H1 (cell line): ENCODE data around the gene PPP1R12B. TPM values are rescaled to one million over a fixed set of nuclear protein-coding genes. Genes with fewer than 3 reads are reported as not detected.

Experiments used
- ASH2L ChIP-seq: fragments of 200-600, 300-600 bp; sonication (generic); IDR thresholded peaks from one replicate; pipeline ENCODE4 v1.7.1; 2017; ENCODE audit warnings: low read length
- BACH1 ChIP-seq: IDR thresholded peaks from 2 replicates; pipeline ENCODE4 v1.6.1; 2012; ENCODE audit warnings: low read length, improper control_type of control experiment
- CHD2 ChIP-seq: IDR thresholded peaks from 2 replicates; pipeline ENCODE4 v1.6.1; 2012; ENCODE audit warnings: low read length, improper control_type of control experiment
- CTBP2 ChIP-seq: IDR thresholded peaks from 2 replicates; pipeline ENCODE4 v1.7.0; 2011; ENCODE audit warnings: borderline replicate concordance, mild to moderate bottlenecking, moderate library complexity, mixed read lengths, low read length; ENCODE audit not compliant: insufficient read depth, insufficient read length
- EGR1 ChIP-seq: IDR thresholded peaks from 2 replicates; pipeline ENCODE4 v1.6.1; 2011; ENCODE audit warnings: low read depth, low read length, borderline replicate concordance
- GABPA ChIP-seq: IDR thresholded peaks from 2 replicates; pipeline ENCODE4 v1.6.1; 2011; ENCODE audit warnings: mild to moderate bottlenecking, low read length, moderate library complexity, borderline replicate concordance; ENCODE audit not compliant: insufficient read depth
- HDAC2 ChIP-seq, 2 experiments: fragments of 300-600 bp in 1 of 2; sonication (generic) in 1 of 2; IDR thresholded peaks; 2 replicates each; pipeline ENCODE4 v1.6.1; 2011 to 2012; ENCODE audit warnings: low read depth in 2 of 2, low read length in 2 of 2, mild to moderate bottlenecking in 2 of 2, moderate library complexity in 2 of 2, borderline replicate concordance in 1 of 2, inconsistent platforms in 1 of 2
- JUN ChIP-seq: IDR thresholded peaks from 2 replicates; pipeline ENCODE4 v1.6.1; 2011; ENCODE audit warnings: low read depth, mild to moderate bottlenecking, improper control_type of control experiment, low read length
- KDM4A ChIP-seq: IDR thresholded peaks from one replicate; pipeline ENCODE4 v1.7.1; 2012; ENCODE audit warnings: low read depth, mild to moderate bottlenecking, moderate library complexity, low read length, inconsistent platforms; ENCODE audit not compliant: severe bottlenecking
- NANOG ChIP-seq: IDR thresholded peaks from 2 replicates; pipeline ENCODE4 v1.6.1; 2011; ENCODE audit warnings: low read length, low read depth, mild to moderate bottlenecking, inconsistent platforms; ENCODE audit not compliant: insufficient read depth, poor library complexity, severe bottlenecking
- POLR2AphosphoS5 ChIP-seq: IDR thresholded peaks from 2 replicates; pipeline ENCODE4 v1.6.1; 2011; ENCODE audit warnings: low read depth, low read length
- RAD21 ChIP-seq, 2 experiments: IDR thresholded peaks in 1 of 2; conservative IDR thresholded peaks in 1 of 2; 2 replicates each; pipeline ENCODE4 v1.6.1; 2011; ENCODE audit warnings: low read depth in 2 of 2, low read length in 2 of 2, improper control_type of control experiment in 1 of 2, inconsistent platforms in 1 of 2, mild to moderate bottlenecking in 1 of 2, moderate library complexity in 1 of 2
- SIRT6 ChIP-seq: IDR thresholded peaks from one replicate; pipeline ENCODE4 v1.7.1; 2012; ENCODE audit warnings: low read length, inconsistent platforms
- SIX5 ChIP-seq: IDR thresholded peaks from 2 replicates; pipeline ENCODE4 v1.6.1; 2011; ENCODE audit warnings: mild to moderate bottlenecking, low read depth, low read length
- SP1 ChIP-seq: IDR thresholded peaks from 2 replicates; pipeline ENCODE4 v1.6.1; 2011; ENCODE audit warnings: low read depth, low read length
- SP2 ChIP-seq: IDR thresholded peaks from 2 replicates; pipeline ENCODE4 v1.6.1; 2012; ENCODE audit warnings: mild to moderate bottlenecking, low read length, inconsistent platforms
- SP4 ChIP-seq: IDR thresholded peaks from 2 replicates; pipeline ENCODE4 v1.6.1; 2012; ENCODE audit warnings: low read length, inconsistent platforms
- SRF ChIP-seq: IDR thresholded peaks from 2 replicates; pipeline ENCODE4 v1.6.1; 2011; ENCODE audit warnings: mild to moderate bottlenecking, low read depth, low read length, moderate library complexity
- TEAD4 ChIP-seq: IDR thresholded peaks from 2 replicates; pipeline ENCODE4 v1.6.1; 2012; ENCODE audit warnings: low read depth, low read length, inconsistent platforms, mixed read lengths
- polyA plus RNA-seq, 7 experiments: library from polyadenylated mRNA; depleted of rRNA in 3 of 7; stranded (reverse) in 5 of 7; unstranded in 2 of 7; fragments of >200 nt in 5 of 7; fragments of 200-250 nt in 2 of 7; gene quantifications; 1 replicate in 5 of 7; 2 replicates in 1 of 7; 4 replicates in 1 of 7; pipeline versions ENCODE4 v1.2.1 to v1.2.3, GENCODE V29; 2011 to 2013; ENCODE audit warnings: missing spikeins in 2 of 7, mixed read lengths in 2 of 7
- total RNA-seq: library from RNA; stranded (reverse); fragmentation: NEBNext Ultra II Directional; extraction: Animal tissue kit (Norgen Biotek cat#: 25700); gene quantifications from 2 replicates; pipeline ENCODE4 v1.2.1, GENCODE V29; 2021
- TF ChIP-seq, protein P1 (sequence below): IDR thresholded peaks from 2 replicates; pipeline ENCODE4 v1.6.1; 2012; ENCODE audit warnings: inconsistent platforms
- TF ChIP-seq, protein P2 (sequence below): IDR thresholded peaks from 2 replicates; pipeline ENCODE4 v1.6.1; 2011; ENCODE audit warnings: low read depth, mild to moderate bottlenecking, low read length; ENCODE audit not compliant: insufficient read depth
- TF ChIP-seq, protein P3 (sequence below): IDR thresholded peaks from 2 replicates; pipeline ENCODE4 v1.6.1; 2012; ENCODE audit warnings: low read length, inconsistent platforms

Gene PPP1R12B
- total and polyA plus RNA-seq, 2 of the 8 experiments (the other 6 are each of a cell fraction or from before 2014, with no cell fraction given), result 7.9 to 18.7 TPM

DNA sequence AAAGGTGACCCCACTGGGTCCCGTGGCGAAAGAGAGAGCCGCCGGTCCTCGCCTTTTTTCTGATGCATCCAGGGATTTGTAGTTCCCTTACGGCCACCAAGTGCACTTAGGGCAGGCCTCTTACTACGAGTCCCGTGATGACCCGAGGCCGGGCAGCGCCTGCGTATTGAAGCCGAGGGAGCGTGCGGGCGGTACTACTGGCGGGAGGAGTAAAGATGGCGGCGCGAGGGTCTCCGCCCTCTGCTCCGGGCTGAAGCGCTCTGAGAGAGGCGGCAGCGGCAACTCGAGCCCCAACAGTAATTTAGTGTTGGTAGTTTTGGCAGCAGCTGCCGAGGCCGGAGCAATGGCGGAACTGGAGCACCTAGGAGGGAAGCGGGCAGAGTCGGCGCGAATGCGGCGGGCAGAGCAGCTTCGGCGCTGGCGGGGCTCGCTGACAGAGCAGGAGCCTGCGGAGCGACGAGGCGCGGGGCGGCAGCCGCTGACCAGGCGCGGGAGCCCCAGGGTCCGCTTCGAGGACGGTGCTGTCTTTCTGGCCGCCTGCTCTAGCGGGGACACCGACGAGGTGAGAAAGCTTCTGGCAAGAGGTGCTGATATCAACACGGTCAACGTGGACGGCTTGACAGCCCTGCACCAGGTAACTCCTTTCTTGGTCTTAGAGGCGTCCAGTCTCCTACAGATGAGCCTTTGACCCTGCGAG is at the start of gene PPP1R12B (continued):
- TF ChIP-seq HDAC2 (IDR thresholded peaks at IDR 0.05; ENCODE audit: borderline replicate concordance in 1 of 2, low read depth in 2 of 2, low read length in 2 of 2) (peak in 1 of 2 experiments; percentile 93; a peak in 1 of 4 replicates), SRF (no peak), SP4 (no peak), JUN (no peak), KDM4A (peak; percentile 87), GABPA (no peak), SIX5 (peak; percentile 97), SP1 (no peak), RAD21 (IDR thresholded peaks at IDR 0.05 in 1 of 2, conservative IDR thresholded peaks at IDR 0.05 in 1 of 2; ENCODE audit: low read depth in 2 of 2, low read length in 2 of 2) (no peak), BACH1 (no peak), CTBP2 (no peak), ASH2L (peak; percentile 88), CHD2 (peak; percentile 80), NANOG (no peak), SIRT6 (no peak), SP2 (no peak), TEAD4 (no peak), POLR2AphosphoS5 (no peak), EGR1 (0 out of 2 replicates have a peak, but pooled peaks have one; percentile 21)
- TF ChIP-seq, protein P1, sequence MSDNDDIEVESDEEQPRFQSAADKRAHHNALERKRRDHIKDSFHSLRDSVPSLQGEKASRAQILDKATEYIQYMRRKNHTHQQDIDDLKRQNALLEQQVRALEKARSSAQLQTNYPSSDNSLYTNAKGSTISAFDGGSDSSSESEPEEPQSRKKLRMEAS, result peak; percentile 51; the same call in 1 of the 2 replicates
- TF ChIP-seq, protein P2, sequence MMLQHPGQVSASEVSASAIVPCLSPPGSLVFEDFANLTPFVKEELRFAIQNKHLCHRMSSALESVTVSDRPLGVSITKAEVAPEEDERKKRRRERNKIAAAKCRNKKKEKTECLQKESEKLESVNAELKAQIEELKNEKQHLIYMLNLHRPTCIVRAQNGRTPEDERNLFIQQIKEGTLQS, result 0 out of 2 replicates have a peak, but pooled peaks have one; percentile 62
- TF ChIP-seq, protein P3, sequence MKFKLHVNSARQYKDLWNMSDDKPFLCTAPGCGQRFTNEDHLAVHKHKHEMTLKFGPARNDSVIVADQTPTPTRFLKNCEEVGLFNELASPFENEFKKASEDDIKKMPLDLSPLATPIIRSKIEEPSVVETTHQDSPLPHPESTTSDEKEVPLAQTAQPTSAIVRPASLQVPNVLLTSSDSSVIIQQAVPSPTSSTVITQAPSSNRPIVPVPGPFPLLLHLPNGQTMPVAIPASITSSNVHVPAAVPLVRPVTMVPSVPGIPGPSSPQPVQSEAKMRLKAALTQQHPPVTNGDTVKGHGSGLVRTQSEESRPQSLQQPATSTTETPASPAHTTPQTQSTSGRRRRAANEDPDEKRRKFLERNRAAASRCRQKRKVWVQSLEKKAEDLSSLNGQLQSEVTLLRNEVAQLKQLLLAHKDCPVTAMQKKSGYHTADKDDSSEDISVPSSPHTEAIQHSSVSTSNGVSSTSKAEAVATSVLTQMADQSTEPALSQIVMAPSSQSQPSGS, result no peak; the same call in 1 of the 2 replicates
